Activated T-cell treated with anti-CD3 and anti-CD28 coated beads, Interleukin-2, amount 50 U/mL, for 24 hours (primary cell): ENCODE data around the gene ILK.

Source experiments
- DNase-seq: peaks from one replicate; pipeline ENCODE4 v3.0.0-alpha.2; 2020
- H3K27ac Mint-ChIP-seq: 2 replicates; pipeline ENCODE4 v1.8.0; 2020; ENCODE audit warnings: mild to moderate bottlenecking, mixed read lengths
- H3K27me3 Mint-ChIP-seq: 2 replicates; pipeline ENCODE4 v1.8.0; 2020; ENCODE audit warnings: mixed read lengths
- H3K36me3 Mint-ChIP-seq: 2 replicates; pipeline ENCODE4 v1.8.0; 2020; ENCODE audit warnings: low read depth, mixed read lengths
- H3K4me1 Mint-ChIP-seq: 2 replicates; pipeline ENCODE4 v1.8.0; 2020; ENCODE audit warnings: low read depth, mixed read lengths
- H3K4me3 Mint-ChIP-seq: 2 replicates; pipeline ENCODE4 v1.8.0; 2020; ENCODE audit warnings: mild to moderate bottlenecking, moderate library complexity, mixed read lengths
- H3K9me3 Mint-ChIP-seq: 2 replicates; pipeline ENCODE4 v1.8.0; 2020; ENCODE audit warnings: mixed read lengths

ILK gene

DNA sequence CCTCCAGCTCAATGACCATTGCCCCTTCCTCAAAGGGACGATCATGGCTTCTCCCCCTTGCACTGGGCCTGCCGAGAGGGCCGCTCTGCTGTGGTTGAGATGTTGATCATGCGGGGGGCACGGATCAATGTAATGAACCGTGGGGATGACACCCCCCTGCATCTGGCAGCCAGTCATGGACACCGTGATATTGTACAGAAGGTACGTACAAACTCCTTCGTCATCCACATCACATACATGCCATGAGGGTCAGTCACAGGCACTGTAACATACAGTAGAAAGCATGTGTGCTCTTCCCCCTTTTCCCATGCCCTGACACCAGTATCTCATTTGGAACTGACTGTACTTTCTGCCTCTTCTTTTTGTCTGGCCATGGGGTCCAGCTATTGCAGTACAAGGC lies 4.4 kb downstream of the ILK start:
- no peaks in the 10 kb centered on the region for H3K9me3 Mint-ChIP-seq
- peaks cover 53% of the 10 kb centered on the region for H3K36me3 Mint-ChIP-seq
- H3K4me3 Mint-ChIP-seq = no peak overlapping the region
- H3K27ac Mint-ChIP-seq = no peak overlapping the region
- no peak for DNase-seq
- no peaks in the 10 kb centered on the region for H3K27me3 Mint-ChIP-seq
- H3K4me1 Mint-ChIP-seq = peaks cover 43% of the 10 kb centered on the region

DNA sequence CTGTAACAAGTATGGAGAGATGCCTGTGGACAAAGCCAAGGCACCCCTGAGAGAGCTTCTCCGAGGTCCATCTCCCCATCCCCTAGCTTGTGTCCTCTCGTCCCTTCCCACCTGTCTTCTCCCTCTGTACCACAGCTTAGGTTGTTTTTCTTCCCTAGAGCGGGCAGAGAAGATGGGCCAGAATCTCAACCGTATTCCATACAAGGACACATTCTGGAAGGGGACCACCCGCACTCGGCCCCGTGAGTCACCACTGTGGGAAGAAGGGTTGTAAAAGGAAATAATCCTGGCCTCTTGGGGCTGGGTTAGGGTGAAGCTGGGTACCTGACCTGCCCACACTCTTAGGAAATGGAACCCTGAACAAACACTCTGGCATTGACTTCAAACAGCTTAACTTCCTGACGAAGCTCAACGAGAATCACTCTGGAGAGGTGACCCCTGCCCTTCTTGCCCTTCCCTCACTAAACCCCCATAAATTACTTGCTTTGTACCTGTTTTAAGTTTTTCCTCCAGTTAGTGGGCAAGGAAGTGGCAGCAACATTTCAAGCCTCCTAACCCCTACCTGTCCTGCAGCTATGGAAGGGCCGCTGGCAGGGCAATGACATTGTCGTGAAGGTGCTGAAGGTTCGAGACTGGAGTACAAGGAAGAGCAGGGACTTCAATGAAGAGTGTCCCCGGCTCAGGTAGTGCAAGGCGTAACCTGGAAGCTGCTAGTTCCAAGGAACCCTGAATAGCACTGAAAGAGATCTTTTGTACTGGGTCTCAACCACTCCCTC lies 5.3 kb downstream of the ILK start:
- H3K36me3 Mint-ChIP-seq = peaks cover 53% of the 10 kb centered on the region
- H3K27me3 Mint-ChIP-seq = no peaks in the 10 kb centered on the region
- H3K27ac Mint-ChIP-seq = no peak overlapping the region
- no peak for DNase-seq
- no peaks in the 10 kb centered on the region for H3K9me3 Mint-ChIP-seq
- H3K4me3 Mint-ChIP-seq = no peak overlapping the region
- H3K4me1 Mint-ChIP-seq = peaks cover 43% of the 10 kb centered on the region

DNA sequence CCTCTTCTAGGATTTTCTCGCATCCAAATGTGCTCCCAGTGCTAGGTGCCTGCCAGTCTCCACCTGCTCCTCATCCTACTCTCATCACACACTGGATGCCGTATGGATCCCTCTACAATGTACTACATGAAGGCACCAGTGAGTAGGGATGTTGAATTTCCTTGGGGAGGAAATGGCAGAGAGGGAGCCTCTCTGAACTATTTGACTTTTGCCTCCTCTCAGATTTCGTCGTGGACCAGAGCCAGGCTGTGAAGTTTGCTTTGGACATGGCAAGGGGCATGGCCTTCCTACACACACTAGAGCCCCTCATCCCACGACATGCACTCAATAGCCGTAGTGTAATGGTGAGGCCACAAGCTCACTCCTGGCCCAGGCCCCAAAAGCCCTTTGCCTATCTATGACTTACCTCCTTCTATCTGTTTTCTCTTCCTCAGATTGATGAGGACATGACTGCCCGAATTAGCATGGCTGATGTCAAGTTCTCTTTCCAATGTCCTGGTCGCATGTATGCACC lies 6.0 kb downstream of the ILK start:
- Mint-ChIP-seq H3K36me3 (peaks cover 55% of the 10 kb centered on the region), H3K4me1 (peaks cover 43% of the 10 kb centered on the region), H3K4me3 (peak overlapping the region; percentile 89), H3K27me3 (no peaks in the 10 kb centered on the region), H3K27ac (no peak overlapping the region), H3K9me3 (no peaks in the 10 kb centered on the region)
- peak; percentile 27 for DNase-seq

DNA sequence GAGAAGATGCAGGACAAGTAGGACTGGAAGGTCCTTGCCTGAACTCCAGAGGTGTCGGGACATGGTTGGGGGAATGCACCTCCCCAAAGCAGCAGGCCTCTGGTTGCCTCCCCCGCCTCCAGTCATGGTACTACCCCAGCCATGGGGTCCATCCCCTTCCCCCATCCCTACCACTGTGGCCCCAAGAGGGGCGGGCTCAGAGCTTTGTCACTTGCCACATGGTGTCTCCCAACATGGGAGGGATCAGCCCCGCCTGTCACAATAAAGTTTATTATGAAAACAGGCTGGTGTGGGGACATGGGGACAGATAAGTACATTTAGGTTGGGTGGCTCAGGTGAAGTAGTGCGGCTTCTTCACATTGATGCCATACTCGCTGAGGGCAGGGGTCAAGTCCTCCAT lies 7.0 kb downstream of the ILK start:
- peaks cover 65% of the 10 kb centered on the region for H3K36me3 Mint-ChIP-seq
- H3K27ac Mint-ChIP-seq = no peak overlapping the region
- no peaks in the 10 kb centered on the region for H3K9me3 Mint-ChIP-seq

DNA sequence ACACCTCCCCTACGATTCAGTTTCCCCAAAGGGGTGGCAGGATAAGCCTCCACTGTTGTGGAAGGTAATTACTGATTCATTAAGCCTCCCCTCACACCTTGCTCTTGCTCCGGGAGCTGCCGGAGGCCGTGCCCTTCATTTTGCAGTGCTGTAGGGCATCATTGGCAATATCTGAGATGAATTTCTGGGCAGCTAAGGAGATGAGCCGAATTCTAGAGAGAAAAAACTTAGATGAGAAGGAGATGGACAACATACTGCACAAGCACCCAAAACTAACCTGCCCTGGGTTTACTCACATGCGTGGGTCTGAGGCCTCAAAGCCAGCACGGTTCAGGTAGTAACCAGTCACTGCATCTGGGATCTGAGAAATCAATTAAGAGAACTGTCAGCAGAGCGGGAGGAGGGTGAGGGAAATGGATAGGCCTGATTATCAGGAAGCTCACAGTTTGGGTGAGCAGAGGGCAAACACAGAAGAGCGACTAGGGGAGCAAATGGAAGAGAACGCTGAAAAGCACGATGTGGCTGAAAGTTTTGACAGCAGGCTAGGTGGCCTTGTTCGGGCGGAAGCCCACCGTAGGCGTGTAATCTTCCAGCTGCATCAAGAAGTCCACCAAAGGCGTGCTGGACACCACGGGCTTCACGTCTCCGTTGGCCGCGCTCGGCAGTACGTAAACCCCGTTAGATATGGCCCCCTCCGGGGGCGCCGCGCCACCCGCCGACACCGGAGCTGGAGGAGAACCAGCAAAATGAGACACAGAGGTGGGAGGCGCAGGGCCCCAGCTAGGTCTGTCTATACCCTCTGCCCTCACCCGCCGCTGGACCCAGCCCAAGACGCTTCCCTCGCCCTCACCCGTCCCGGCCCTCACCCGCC lies 7.8 kb downstream of the ILK start:
- Mint-ChIP-seq H3K27ac (no peak overlapping the region), H3K36me3 (peaks cover 68% of the 10 kb centered on the region), H3K4me3 (peak overlapping the region; percentile 89)

More for the DNA sequence above, 7.0 kb downstream of the ILK start:
- Mint-ChIP-seq H3K4me3 (peak overlapping the region; percentile 89), H3K4me1 (peaks cover 44% of the 10 kb centered on the region), H3K27me3 (no peaks in the 10 kb centered on the region)
- DNase-seq = peak; percentile 26

DNA sequence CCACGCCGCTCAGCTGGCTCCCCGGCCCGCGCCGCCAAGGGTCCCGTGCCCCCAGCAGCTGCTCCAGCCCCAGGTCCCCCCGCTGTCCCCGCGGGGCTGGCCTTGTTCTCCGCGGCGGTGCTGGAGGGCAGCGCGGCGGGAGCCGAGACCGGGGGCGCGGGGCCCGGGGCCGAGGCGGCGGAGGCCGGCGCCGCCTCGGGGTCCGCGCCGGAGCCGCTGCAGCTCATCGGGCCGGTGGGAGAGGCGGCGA lies 8.3 kb downstream of the ILK start:
- Mint-ChIP-seq H3K27ac (no peak overlapping the region), H3K4me3 (peak overlapping the region; percentile 89), H3K9me3 (no peaks in the 10 kb centered on the region), H3K36me3 (peaks cover 71% of the 10 kb centered on the region), H3K4me1 (peaks cover 56% of the 10 kb centered on the region), H3K27me3 (no peaks in the 10 kb centered on the region)
- DNase-seq = no peak

More for the DNA sequence above, 7.8 kb downstream of the ILK start:
- Mint-ChIP-seq H3K9me3 (no peaks in the 10 kb centered on the region), H3K27me3 (no peaks in the 10 kb centered on the region), H3K4me1 (peaks cover 51% of the 10 kb centered on the region)
- peak; percentile 25 for DNase-seq

DNA sequence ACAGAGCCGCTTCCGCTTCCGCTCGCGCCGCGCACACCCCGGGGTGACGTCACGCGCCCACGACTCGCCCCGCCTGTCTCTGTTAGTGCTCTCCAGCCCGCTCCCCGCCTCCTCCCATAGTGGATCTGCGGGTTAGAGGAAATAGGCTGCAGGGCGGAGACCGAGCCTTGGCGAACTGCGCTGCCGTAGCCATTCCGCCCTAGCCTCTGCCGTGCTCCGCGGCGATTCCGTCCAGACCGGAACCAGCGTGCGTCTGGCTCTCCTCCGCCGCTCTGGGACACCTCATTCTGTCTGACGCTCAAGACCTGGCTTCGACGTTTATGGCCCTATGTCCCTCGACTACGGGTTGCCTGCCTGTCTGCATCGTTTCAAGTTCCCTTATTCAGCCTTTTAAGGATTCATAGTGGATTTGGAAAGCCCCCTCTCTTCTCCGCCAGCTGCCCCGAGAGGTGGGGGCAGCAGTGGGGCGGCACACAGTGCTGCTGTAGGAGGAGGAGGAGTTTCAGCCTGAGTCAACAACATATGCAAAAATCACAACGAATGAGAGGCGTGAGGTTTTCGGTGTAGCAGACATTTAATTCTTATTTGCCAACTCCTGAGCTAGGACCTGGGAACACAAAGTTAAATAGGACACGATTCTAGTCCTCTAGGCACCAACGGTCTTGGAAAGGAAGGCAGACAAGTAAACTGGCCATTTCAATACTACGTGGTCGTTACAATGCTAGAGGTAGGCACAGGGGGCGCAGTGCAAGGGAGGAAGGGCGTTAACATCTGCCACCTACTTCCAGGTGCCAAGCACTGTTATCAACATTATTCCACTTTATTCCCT lies 8.9 kb downstream of the ILK start, which contains the start of gene TAF10:
Gene TAF10, minus strand, starts transcription at position 4 of the 829 bp plus-strand sequence. CDS start 27 bp downstream, outside the sequence.
- Mint-ChIP-seq H3K4me1 (peaks cover 53% of the 10 kb centered on the region), H3K27me3 (no peaks in the 10 kb centered on the region), H3K4me3 (peak within 1 kb of the TSS; percentile 89), H3K9me3 (no peaks in the 10 kb centered on the region), H3K36me3 (peaks cover 71% of the 10 kb centered on the region), H3K27ac (no peak within 1 kb of the TSS)
- DNase-seq = peak; percentile 95

DNA sequence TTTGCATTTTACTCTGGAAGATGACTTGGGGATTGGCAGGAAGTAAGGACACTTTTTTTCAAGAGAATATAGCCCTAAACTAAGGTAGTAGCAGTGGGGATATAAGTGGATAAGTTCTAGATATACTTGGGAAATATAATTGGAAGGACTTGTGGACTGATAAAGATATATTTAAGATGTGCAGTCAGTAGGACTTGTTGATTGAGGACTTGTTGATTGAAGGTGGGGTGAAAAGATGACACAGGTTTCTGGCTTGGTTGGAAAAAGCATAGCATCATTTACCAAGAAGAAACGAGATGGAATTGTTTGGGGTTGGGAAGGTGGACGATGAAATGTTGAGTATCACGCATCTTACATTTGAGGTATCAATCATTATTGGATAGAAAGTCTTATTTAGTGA lies 9.9 kb downstream of the ILK start:
- Mint-ChIP-seq H3K4me1 (peaks cover 43% of the 10 kb centered on the region), H3K27me3 (no peaks in the 10 kb centered on the region), H3K4me3 (no peak overlapping the region), H3K9me3 (no peaks in the 10 kb centered on the region), H3K36me3 (peaks cover 63% of the 10 kb centered on the region), H3K27ac (no peak overlapping the region)
- no peak for DNase-seq

DNA sequence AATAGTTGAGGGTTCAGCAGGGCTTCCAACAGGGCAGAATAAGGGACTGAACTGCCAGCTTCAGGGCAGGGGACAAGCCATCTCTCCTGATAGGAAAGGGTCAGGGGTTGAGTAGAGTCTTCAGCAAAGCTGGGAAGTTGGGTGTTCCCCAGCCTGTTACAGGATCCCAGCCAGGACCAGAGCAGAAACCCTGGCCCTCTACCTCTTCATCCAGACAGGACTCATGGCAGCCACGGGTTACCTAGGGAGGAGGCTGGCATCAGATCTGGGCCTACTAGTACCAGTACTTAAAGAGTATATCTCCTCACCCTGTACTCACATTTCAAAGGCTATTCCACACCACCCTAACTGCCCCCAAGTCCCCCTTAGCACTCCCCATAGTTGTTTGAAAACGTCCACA lies 10.9 kb downstream of the ILK start:
- peaks cover 54% of the 10 kb centered on the region for H3K36me3 Mint-ChIP-seq
- no peak overlapping the region for H3K27ac Mint-ChIP-seq
- H3K27me3 Mint-ChIP-seq = no peaks in the 10 kb centered on the region
- H3K4me3 Mint-ChIP-seq = no peak overlapping the region
- H3K9me3 Mint-ChIP-seq = no peaks in the 10 kb centered on the region
- no peak for DNase-seq
- peaks cover 33% of the 10 kb centered on the region for H3K4me1 Mint-ChIP-seq

DNA sequence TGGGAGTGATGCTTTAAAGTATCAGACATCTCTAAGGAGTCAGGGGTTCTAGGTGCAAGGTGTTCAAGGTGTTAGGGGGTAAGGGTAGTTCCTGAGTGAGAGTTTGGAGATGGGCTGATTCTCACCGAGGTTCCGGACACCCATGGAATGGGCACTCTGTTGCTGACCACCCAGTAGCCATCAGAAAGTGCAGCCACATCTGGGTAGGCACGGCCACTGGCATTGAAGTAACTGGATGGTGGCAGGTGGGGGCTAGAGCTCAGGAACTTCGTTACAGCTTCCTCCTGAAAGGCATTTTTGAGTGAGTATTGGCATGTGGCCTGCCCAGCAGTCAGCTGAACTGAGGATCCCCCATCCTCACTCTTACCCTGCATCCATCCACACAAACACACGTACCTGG lies 11.5 kb downstream of the ILK start:
- DNase-seq = no peak
- Mint-ChIP-seq H3K27ac (no peak overlapping the region), H3K4me3 (no peak overlapping the region), H3K9me3 (no peaks in the 10 kb centered on the region), H3K27me3 (no peaks in the 10 kb centered on the region), H3K4me1 (peaks cover 27% of the 10 kb centered on the region), H3K36me3 (peaks cover 48% of the 10 kb centered on the region)

DNA sequence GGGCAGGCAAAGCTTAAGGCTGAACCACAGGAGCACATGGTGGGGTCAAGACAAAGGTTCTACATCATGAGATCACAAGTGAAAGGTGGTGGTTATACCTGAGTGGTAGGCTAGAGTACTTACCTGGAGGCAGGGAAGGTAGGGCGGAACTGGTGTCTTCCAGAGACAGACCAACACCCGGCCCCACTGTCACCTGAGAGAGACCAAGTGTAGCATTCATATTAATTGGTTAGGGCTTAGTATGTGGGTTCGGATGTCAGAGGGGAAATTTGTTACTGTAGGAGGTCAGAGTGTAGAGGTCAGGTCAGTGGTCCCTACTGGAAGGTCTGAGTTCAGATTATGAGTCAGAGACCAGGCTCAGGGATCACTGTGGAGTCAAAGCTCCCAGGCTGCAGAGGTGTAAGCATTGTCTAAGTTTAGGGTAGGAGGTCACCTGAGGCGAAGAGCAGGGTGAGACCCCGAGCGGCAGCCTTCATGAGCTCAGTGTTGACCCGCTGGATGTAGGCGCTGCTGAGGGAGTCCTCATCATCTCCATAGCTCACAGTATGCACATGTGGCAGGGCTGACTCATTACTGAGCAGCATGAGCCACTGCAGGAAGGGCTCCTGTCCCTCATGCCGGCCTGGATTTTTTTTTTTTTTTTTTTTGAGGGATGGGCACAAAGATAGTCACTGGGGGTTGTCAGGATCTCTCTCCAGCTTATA lies 12.5 kb downstream of the ILK start:
- no peaks in the 10 kb centered on the region for H3K9me3 Mint-ChIP-seq
- no peak overlapping the region for H3K4me3 Mint-ChIP-seq
- peaks cover 38% of the 10 kb centered on the region for H3K36me3 Mint-ChIP-seq
- H3K27me3 Mint-ChIP-seq = no peaks in the 10 kb centered on the region
- H3K4me1 Mint-ChIP-seq = peaks cover 17% of the 10 kb centered on the region
- H3K27ac Mint-ChIP-seq = peak overlapping the region; percentile 4
- no peak for DNase-seq

DNA sequence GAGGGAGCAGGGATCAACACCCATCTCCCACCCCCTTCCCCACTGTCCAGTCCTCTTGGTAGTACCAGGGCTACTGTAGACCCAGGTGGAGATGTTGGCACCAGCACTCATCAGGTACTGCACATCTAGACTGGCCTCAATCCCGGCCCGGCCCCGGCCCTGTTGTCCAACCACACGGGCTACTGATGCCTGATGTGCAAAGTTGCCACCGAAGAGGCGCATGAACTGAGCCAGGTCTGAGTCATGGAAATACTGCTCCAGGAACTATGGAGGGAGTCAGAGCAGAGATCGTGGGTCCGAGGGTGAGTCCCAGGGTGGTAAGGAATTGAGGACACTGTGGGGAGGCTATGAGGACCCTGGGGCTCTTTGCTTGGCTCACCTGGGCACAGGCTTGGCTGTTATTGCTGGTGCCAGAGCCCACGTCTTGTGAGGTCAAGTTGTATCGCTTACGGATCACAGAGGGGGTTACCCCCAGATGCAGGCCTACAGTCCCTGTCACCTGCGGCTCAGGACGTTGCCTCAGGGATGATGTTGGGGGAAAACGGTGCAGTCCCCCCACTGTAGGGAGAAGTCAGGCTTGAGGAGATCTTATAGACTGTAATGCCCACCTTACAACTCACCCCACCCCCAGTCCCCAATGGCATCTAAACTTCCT lies 13.1 kb downstream of the ILK start:
- Mint-ChIP-seq H3K4me3 (no peak overlapping the region), H3K36me3 (peaks cover 31% of the 10 kb centered on the region), H3K4me1 (peaks cover 13% of the 10 kb centered on the region), H3K27me3 (no peaks in the 10 kb centered on the region), H3K27ac (peak overlapping the region; percentile 24), H3K9me3 (no peaks in the 10 kb centered on the region)
- DNase-seq = no peak

DNA sequence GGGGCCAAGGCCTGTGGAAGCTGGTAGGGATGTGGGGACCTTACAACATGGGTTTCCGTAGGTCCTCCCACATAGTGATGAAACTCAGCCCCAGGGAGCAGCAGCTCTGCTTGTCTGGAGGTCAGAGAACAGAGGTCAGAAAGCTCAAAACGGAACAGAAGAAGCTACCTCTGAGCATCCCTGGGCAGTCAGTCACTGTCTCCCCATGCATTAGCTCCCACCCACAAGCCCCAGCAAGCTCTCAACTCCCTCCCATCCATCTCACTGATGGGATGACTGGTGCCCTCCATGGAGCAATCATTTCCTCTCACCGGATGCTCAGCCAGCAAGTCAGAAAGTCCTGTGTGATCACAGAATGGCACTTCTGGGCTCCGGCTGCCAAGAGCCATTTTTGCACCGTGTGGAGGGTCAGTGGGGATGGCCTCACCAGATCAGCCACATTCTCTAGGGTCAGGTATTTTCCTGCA lies 13.8 kb downstream of the ILK start:
- Mint-ChIP-seq H3K36me3 (peaks cover 31% of the 10 kb centered on the region), H3K9me3 (no peaks in the 10 kb centered on the region), H3K4me3 (no peak overlapping the region), H3K27ac (no peak overlapping the region), H3K4me1 (peaks cover 13% of the 10 kb centered on the region), H3K27me3 (no peaks in the 10 kb centered on the region)
- DNase-seq = no peak
